ENCODE measurements around the gene PLA2G6.

Gene PLA2G6

DNA sequence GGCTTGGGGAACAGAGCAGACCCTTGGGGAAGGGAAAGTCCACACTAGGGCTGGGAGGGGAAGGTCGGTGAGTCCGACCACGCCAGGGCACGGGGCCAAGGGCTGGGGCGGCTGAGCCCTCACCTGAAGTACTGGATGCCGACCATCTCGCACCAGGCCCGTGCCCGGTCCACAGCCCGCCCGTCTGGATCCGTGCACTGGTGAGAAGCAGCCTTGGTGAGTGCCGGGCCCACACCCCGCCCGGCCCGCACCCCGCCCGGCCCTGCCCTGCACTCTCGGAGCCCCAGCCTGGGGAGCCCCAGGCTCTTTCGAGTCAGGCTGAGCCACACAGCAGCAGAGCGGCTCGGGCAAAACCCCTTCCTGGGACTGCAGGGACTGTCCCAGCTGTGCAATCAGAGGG lies 69.2 kb downstream of the PLA2G6 start:
- no peak for DNase-seq (ENCODE audit: low read depth in 2 of 3, low spot score in 2 of 3)

DNA sequence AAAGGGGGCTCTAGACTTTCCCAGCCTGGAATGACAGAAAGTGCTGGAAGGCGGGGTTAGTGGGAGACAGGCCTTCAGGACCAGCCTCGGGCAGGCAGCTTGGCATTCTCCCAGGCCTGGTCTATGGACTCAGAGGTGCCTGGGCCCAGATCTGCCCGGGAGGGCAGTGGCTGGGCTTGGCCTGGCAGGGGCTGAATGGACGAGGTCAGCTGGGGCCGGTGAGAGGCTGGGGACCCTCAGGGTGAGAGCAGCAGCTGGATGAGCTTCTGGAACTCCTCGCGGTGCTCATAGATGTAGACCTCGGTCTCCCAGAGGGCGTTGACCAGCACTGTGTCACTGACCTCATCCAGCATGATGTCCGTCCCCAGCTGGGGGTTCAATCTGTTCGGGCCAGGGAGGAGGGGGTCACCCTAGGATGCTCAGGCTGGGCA lies 69.7 kb downstream of the PLA2G6 start:
- no peak for DNase-seq (ENCODE audit: low read depth in 2 of 3, low spot score in 2 of 3)

DNA sequence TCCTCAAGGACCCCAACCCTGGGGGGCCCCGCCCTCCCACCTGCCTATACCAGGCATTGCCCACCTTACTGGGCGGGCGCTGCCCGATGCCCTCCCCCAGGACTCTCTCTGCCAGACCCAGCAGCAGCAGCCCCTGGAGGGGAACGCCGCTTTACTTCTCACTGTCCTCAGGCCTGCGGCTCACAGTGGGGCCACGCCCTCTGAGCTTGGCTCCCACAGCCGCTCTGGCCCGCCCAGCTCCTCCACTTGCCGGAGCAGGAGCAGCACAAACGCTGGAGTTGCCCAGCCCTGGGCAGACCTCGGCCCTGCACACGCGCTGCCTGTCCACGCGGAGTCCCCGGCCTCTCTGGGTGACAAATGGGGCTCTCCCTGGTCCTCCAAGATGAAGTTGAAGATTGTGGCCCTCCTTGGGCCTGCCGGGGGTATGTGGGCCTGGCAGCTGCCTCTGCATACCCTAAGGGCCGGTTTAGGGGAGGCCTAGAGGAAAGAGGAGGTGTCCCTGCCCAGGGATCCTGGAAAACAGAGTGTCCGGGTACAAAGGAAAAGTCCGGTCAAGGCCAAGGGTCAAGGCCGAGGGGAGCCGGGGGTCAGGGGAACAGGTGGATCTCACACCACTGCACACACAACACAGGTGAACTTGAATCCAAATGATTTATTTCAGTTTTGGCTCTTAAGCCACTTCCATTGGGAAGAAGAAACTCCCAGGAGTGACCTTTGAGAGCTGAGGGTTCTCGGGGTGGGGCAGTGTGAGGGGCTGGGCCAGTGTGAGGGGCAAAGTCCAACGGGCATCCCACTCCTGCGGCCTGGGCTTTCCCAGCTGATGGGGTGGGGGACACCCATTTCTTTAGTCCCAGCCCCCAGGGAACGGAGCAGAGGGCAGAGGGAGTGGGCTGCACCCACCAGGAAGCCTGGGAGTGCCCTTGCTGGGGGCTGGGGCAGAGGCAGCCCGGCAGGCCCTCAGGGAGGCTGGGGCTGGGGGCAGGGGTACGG lies 70.5 kb downstream of the PLA2G6 start:
- DNase-seq (ENCODE audit: low read depth in 2 of 3, low spot score in 2 of 3), result no peak

DNA sequence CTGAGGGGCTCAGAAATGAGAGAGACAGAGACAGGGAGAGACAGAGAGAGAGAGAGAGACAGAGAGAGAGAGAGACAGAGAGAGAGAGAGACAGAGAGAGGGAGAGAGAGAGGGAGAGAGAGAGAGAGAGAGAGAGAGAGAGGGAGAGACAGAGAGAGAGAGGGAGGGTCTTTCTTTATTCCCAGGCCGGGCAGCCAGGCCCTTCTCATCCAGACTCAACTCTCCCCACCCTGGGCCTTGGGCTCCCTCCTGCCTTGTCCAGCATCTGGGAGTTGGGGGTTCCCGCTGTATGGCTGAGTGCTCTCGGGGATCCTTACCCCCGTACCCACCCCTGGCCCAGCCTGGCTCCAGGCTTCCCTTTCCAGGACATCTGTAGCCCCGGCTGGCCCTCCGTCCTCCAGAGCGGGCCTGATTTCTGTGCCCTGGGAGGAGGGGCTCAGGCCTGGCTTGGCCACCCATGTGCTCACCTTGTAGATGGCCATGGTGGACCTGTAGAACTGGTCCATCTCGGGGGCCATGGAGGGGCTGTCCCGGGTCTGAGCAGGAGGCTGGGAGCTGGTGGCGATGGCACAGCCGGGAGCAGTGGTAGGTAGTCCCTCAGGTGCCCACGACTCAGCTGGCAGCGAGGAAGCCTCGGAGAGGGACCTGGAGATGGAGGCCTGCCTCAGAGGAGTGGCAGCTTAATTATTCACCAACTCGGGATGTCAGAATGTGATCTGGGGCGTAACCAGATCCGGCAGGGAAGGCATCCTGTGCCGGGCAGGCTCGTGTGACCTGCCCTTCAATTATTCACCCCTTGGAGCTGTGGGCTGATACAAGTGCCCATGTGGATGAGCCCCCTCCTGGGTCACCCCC lies 71.4 kb downstream of the PLA2G6 start, which contains the start of gene BAIAP2L2:
TSS of gene BAIAP2L2 (minus strand) at position 677 of the 855 bp plus-strand sequence. CDS start at position 518, 159 bp downstream.
- DNase-seq (ENCODE audit: low read depth in 2 of 3, low spot score in 2 of 3), result no peak

DNA sequence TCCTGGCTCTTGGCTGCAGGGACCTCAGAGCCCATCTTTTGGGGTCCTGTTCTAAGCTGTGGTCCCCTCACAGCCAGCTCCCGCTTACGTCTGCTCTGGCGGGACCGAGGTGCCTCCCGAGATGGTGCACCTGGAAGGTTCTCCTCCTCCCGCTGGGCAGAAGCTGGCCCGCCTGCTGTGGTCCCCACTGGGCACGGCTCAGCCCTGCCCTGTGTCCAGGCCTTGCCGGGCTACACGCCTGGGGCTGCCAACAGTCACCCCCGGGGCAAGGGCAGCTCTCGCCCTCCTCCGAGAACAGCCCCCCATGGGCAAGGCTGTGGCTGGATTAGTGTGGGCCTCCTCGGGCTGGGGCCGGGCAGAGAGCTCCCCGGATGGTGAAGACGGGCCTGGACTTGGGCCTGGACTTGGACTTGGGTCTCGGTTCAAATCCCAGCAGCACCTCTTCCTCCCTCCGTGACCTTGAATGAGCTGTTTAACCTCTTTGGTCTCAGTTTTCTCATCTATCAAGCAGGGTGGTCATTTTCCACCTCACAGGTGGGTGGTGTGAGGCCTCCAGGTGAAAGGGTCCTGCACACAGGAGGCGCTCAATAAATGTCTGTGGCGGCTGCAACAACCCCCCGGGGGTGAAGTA lies 72.1 kb downstream of the PLA2G6 start:
- no peak for DNase-seq (ENCODE audit: low read depth in 2 of 3, low spot score in 2 of 3)

DNA sequence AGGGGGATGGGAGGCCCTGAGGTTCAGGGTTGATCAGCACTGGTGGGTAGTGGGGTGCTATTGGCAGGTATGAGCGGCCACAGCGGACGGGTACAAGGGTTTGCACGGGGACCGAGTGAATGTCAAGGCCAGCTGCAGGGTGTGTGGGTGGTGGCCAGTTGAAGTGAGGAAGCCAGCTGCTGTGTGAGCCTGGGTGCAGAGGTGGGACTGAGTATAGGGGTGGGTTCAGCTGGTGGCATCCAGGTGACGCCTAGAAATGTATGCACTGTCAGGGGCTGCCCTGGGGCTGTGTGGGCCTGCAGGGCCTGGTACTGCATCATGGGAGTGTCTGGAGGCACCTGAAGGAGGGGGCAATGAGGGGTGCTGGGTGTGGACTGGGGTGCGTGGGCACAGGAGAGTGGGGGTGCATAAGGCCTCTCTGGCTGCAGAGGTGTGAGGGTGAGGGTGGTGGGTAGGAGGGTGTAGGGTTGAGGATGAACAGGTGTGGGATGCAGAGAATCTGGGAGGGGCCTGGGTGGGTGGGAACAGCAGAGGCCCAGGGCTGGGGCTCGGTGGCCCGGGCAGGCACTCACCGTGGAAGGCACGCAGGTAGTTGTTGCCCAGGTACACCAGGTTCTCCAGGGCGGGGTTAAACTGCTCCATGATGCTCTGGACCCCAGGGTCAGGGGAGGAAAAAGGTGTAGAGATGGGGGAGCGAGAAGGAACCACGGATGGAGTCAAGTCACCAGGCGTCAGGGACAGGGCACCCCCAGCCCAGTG lies 72.9 kb downstream of the PLA2G6 start:
- DNase-seq (ENCODE audit: low read depth in 2 of 3, low spot score in 2 of 3), result no peak

DNA sequence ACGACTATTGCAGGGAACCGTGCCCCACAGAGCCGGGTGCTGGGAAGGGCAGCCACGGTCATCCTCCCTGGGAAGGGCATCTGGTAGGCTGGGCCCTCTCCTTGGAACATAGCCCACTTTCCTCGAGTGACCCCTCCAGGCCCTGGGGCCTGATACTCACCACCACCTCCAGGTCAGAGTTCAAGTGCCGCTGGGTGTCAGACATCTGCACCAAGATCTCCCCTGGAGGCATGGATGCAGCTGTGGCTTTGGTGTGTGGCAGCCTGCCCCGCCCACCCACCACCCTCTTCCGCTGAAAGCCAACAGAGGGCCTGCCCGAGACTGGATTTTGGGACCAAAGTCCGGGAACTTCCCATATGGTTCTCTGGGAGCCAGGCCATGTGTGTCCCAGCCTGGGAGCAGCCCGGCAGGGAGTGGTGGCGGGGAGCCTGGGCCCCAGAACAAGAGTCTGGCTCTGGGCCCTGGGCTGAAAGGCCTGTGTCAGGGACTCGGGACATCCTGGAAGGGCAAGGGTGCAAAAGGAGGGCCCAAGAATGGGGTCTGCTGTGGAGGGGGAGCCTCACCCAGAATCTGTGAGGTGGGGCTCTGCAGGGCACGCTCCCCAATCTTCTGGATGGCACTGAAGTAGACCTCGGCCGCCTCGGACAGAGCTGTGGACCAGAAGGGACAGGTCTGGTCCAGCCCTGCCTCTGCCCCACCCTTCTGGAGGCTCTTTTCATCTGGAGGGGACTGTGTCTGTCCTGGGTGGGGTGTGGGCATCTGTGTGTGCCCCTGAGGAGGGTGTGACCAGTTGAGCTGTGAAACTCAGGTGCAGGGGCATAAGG lies 73.7 kb downstream of the PLA2G6 start:
- no peak for DNase-seq (ENCODE audit: low read depth in 2 of 3, low spot score in 2 of 3)

DNA sequence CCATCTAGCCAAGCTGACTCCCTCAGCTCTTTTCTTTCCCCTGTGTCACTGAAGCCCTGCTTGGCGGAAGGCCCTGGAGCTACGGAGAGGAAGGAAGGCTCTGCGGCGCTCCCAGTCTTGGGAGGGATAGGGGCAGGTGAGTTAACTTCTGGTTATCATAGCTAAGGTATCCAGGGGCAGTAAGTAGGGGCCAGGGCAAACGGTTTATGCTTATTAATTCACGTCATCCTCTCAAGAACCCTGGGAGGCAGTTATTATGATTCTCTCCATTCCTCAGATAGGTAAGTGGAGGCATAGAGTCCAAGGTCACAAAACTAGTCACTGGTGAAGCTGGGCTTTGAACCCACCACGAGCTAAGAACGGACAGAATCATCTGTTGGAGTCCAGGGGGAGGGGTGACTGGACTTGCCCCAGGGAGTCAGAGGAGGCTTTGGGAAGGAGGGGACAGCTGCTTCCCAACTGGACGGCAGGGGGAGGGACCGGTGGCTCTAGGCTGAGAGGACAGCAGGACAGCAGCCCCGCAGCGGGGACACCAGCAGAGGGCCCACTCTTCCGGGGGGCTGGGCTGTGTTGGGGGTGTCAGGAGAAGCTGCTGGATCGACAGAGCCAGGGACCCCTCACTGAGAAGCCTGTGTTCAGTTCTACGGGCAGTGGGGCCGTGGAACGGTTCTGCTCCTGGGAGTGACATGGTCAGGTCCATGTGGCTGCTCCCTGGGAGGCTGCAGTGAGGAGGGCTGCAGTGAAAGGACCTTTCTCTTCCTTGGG lies 74.6 kb downstream of the PLA2G6 start:
- no peak for DNase-seq (ENCODE audit: low read depth in 2 of 3, low spot score in 2 of 3)

DNA sequence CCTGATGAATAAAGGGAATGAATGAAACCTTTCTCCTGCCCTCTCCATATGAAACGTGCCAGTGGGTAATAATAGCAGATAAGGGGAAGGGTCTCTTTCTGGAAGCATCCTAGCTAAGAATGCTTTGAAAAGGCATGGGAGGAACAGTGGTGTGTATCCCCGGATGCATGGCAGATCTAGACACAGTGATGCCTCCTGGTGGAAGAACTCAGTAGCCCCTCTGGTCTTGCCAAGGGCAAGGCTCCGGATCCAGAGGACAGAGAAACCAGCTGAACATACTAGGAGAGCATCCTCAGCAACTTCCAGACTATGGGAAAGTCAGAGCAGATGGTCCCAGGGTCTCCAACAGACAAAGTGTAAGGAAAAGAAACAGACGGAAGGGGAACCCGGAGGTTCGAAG lies 77.5 kb downstream of the PLA2G6 start:
- DNase-seq (ENCODE audit: low read depth in 2 of 3, low spot score in 2 of 3), result no peak

DNA sequence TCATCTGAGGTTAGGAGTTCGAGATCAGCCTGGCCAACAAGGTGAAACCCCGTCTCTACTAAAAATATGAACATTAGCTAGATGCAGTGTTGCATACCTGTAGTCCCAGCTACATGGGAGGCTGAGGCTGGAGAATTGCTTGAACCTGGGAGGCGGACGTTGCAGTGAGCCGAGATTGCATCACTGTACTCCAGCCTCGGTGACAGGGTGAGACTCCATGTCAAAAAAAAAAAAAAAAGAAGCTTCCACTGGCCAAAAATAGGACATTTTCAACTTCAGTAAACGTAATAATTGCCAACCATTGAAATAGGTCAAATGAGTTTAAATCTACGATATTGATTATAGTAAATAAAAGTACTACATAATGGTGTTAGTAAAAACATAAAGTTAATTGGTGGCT lies 78.0 kb downstream of the PLA2G6 start:
- no peak for DNase-seq (ENCODE audit: low read depth in 2 of 3, low spot score in 2 of 3)

DNA sequence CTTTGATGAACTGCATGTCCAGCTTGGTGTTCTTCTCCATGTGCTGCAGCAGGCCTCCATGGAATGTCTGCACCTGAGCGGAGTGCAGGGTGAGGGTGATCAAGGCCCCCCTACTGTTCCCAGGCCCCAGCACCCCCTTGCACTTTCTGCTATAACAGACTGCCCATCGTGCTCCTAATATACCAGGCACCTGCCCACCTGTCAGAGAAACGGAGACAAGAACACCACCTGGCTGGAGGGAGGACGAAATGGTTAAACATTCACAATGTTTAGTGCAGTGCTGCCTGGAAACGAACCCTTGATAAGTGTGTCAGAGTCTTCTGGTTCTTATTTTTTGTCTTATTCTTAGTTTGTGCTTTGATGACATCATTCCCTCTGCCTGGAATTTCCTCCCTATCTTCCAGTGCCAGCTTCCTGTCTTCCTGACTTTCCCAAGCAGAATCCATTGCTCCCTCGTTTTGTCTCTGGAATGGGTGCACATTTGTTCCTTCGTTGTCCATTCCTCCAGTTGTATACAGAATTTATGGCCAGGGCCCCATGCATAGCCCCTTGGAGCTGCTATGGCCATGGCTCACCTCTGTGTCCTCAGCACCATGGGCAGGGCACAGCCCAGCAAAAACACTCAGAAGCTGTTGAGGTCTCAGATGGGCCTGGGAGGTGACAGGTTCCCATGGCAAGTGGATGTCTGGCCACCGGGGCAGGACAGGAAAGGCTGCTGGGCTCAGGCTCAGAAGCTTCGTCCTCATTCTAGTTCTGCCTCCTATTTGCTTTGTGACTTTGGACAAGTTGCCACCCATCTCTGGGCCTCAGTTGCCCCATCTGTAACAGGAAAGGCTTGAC lies 83.0 kb downstream of the PLA2G6 start:
- DNase-seq (ENCODE audit: low read depth in 2 of 3, low spot score in 2 of 3), result no peak

DNA sequence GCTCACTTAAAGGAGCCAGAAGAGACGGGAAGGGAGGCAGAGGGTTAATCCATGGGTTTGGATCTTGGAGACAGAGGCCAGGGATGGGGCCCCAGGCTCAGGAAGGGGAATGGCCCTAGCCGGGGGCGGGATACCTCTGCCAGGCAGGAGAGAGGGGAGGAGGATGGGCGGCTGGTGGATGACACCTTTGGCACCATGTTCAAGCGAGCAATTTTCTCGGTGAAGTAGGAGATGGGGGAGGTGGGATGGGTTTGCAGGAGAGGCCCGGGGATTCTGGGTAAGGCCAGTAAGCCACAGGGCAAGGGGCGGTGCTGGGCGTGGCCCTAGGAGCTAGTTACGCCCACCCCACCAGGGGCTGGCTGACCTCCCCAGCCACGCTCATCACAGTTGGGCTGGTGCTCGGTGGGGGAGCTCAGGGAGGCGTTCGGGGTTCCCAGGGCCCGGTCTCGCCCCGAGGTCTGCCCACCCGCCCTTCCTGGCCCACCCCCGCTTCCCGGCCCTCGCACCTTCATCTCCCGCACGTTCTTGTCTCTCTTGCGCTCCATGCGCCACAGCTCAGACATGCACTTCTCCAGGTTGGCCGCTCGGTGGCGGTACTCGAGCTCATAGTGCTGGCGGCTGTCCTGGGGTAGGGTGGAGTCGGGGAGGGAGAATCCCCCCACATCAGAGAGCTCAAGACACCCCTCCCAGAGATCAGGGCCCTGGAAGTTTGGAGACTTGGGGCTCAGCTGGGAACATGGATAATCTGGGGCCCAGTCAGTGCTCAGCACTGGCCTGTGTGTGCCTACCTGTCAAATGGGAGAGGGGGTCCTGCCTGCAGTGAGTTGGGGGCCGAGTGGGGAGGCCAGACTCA lies 83.8 kb downstream of the PLA2G6 start:
- DNase-seq (ENCODE audit: low read depth in 2 of 3, low spot score in 2 of 3), result no peak

DNA sequence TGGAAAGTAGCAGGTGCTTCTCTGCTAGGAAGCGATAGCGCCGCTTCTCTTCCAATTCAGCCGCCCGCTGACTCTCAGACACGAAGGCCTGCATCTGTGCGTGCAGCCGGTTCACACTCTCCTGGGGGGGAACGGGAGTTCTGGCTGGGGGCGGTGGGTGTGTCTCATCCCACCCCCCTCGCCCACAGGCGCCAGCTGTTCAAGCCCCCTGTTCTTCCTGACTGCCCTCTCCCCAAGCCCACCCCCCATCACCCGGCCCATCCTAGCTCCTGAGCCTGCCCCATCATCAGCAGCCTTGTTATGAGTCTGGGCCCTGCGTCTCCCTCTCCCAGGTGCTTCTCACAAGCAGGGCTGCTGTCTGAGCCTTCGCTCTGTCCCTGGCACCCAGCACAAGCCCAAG lies 84.6 kb downstream of the PLA2G6 start:
- no peak for DNase-seq (ENCODE audit: low read depth in 2 of 3, low spot score in 2 of 3)

DNA sequence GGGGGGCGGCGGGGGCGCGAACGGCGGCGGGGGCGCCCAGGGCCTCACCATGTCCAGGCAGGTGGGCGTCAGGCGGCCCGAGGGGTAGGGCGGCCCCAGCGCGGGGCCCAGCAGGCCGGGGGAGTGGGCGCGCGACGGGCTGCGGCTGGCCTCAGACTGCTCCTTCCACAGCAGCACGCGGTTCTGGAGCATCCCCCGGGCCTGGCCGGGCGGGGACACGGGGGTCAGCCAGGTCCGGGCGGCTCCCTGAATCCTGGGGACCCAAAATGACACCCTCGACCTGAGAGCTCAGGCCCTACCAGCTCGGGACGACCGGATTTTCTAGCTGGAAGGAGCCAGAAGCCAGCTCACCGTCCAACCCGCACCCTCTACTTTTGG lies 92.2 kb downstream of the PLA2G6 start:
- no peak for DNase-seq (ENCODE audit: low read depth in 2 of 3, low spot score in 2 of 3)

DNA sequence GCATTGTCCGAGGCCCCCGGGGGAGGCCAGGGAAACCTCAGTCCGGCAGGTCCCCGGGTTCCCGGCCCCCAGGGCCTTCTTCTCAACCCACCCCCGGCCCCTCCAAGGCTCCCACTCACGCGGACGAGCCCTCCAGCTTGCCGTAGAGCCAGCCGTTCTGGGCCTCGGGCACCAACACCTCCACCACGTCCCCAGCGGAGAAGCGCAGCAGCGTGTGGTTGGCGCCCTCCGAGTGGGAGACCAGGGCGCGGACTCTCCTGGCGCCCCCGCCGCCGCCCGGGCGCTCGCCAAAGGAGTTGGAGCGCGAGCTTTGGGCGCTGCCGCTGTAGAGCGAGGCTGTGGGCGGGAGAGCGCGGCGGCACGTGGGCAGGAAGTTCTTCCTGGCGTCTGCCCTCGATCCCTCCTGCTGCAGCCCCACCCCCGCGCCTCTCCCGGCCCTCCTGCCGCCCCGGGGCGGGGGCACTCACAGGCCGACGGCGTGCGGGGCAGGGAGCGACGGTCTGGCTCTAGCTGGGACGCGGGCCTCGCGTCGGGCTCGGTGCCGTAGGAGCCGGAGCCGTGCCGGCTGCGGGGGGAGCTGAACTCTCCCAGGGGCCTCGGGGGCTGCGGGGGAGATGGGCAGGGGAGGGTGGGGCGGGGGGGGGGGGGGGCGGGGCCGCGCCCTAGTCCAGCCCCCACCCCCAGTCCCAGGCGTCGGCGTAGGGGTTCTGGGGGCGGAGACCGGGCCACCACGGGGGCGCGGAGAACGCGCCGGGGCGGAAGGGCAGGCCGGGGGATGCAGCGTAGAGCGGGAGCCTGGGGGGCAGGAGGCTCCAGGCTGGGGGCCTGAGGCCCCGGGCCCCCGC lies 92.8 kb downstream of the PLA2G6 start:
- DNase-seq (ENCODE audit: low read depth in 2 of 3, low spot score in 2 of 3), result no peak

DNA sequence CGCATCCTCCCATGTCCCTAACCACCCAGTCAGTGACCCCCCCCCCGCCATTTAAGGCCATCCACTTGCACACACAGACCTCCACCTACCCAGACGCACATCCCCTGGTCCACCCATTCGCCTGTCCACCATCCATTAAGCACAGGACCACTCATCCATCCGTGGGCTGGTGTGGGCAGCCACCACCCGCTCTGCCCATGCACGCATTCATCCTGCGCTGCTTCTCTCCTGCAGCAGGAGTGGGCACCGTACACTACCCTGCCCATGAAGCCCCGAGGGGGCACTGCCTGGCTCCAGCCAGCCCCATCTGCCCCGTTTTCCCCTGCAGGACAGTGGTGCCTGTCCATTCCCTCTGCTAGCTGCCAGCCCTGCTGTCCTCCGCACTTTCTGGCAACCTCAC lies 93.8 kb downstream of the PLA2G6 start:
- DNase-seq (ENCODE audit: low read depth in 2 of 3, low spot score in 2 of 3), result no peak
